Neutrophil (primary cell): ENCODE data around the gene BIN1.

Experiments used
- H3K27ac ChIP-seq: fragments of 200-600 bp; sonication (generic); 2 replicates; pipeline ENCODE4 v1.5.1; 2016; ENCODE audit warnings: mild to moderate bottlenecking, moderate library complexity
- H3K27me3 ChIP-seq: fragments of 200-600 bp; sonication (generic); 2 replicates; pipeline ENCODE4 v1.6.0; 2016; ENCODE audit warnings: mild to moderate bottlenecking
- H3K36me3 ChIP-seq: fragments of 200-600 bp; sonication (generic); 2 replicates; pipeline ENCODE4 v1.5.1; 2017
- H3K4me1 ChIP-seq, 2 experiments: fragments of 200-600 bp in 1 of 2; sonication (generic) in 1 of 2; 1 replicate in 1 of 2; 2 replicates in 1 of 2; pipeline versions ENCODE4 v1.5.1 to v1.6.1; 2013 to 2016; ENCODE audit warnings: low read depth in 1 of 2, low read length in 1 of 2, mild to moderate bottlenecking in 1 of 2, moderate library complexity in 1 of 2; ENCODE audit not compliant: control insufficient read depth in 1 of 2, insufficient read depth in 1 of 2
- H3K4me3 ChIP-seq, 2 experiments: fragments of 200-600 bp in 1 of 2; sonication (generic) in 1 of 2; 1 replicate in 1 of 2; 2 replicates in 1 of 2; pipeline ENCODE4 v1.5.1; 2013 to 2016; ENCODE audit warnings: low read depth in 1 of 2, low read length in 1 of 2, mild to moderate bottlenecking in 1 of 2, moderate library complexity in 1 of 2
- H3K9me3 ChIP-seq: fragments of 200-600 bp; sonication (generic); 2 replicates; pipeline ENCODE4 v1.5.1; 2016
- CTCF ChIP-seq: fragments of 200-600 bp; sonication (generic); IDR thresholded peaks from 2 replicates; pipeline ENCODE4 v1.5.1; 2016; ENCODE audit warnings: antibody characterized with exemption

The BIN1 gene

GRCh38 chr2:127137741-127138140 is 30.8 kb upstream of the BIN1 start:
- no peaks in the 10 kb centered on the region for H3K9me3 ChIP-seq
- H3K27me3 ChIP-seq, result peaks cover 20% of the 10 kb centered on the region
- H3K36me3 ChIP-seq, result no peaks in the 10 kb centered on the region
- no peak overlapping the region for H3K27ac ChIP-seq
- H3K4me3 ChIP-seq, result no peak overlapping the region
- no peak for TF ChIP-seq CTCF
- H3K4me1 ChIP-seq, result no peaks in the 10 kb centered on the region

- no peak overlapping the region for H3K27ac ChIP-seq
- H3K4me3 ChIP-seq, result no peak overlapping the region
- H3K27me3 ChIP-seq, result peaks cover 20% of the 10 kb centered on the region
- H3K9me3 ChIP-seq, result no peaks in the 10 kb centered on the region
- no peaks in the 10 kb centered on the region for H3K36me3 ChIP-seq
- no peaks in the 10 kb centered on the region for H3K4me1 ChIP-seq
- TF ChIP-seq CTCF, result no peak
These were observed 30.3 kb upstream of the BIN1 start for GRCh38 chr2:127137225-127137624.

GRCh38 chr2:127134833-127135830 is 28.2 kb upstream of the BIN1 start:
- Histone ChIP-seq H3K4me3 (no peak overlapping the region), H3K36me3 (no peaks in the 10 kb centered on the region), H3K27me3 (peaks cover 7% of the 10 kb centered on the region), H3K4me1 (no peaks in the 10 kb centered on the region), H3K9me3 (no peaks in the 10 kb centered on the region), H3K27ac (no peak overlapping the region)
- no peak for TF ChIP-seq CTCF

- no peaks in the 10 kb centered on the region for H3K27me3 ChIP-seq
- no peaks in the 10 kb centered on the region for H3K9me3 ChIP-seq
- no peak overlapping the region for H3K27ac ChIP-seq
- no peak overlapping the region for H3K4me3 ChIP-seq
- no peaks in the 10 kb centered on the region for H3K36me3 ChIP-seq
- TF ChIP-seq CTCF, result no peak
- no peaks in the 10 kb centered on the region for H3K4me1 ChIP-seq
These were observed 27.3 kb upstream of the BIN1 start for GRCh38 chr2:127134235-127134634.

- Histone ChIP-seq H3K4me3 (no peak overlapping the region), H3K27ac (no peak overlapping the region), H3K9me3 (no peaks in the 10 kb centered on the region), H3K27me3 (no peaks in the 10 kb centered on the region), H3K4me1 (no peaks in the 10 kb centered on the region), H3K36me3 (no peaks in the 10 kb centered on the region)
- TF ChIP-seq CTCF, result no peak
These were observed 26.8 kb upstream of the BIN1 start for GRCh38 chr2:127133793-127134192.
